Uterus (tissue), 2 donors: ENCODE data around the gene EPC1.

Experiments used
- CTCF ChIP-seq, 4 experiments: fragments of 200-600 bp in 2 of 4; fragments of 450-650 bp in 2 of 4; sonication (generic) in 2 of 4; IDR thresholded peaks; one replicate each; pipeline ENCODE4 v1.5.1; 2016 to 2019; ENCODE audit warnings: antibody characterized with exemption in 4 of 4, mild to moderate bottlenecking in 2 of 4, moderate library complexity in 1 of 4
- POLR2A ChIP-seq, 2 donors: fragments of 450-650 bp; IDR thresholded peaks; one replicate each; pipeline ENCODE4 v1.6.1; 2016; ENCODE audit warnings: antibody characterized with exemption in 2 of 2, mild to moderate bottlenecking in 1 of 2, moderate library complexity in 1 of 2

- TF ChIP-seq POLR2A (IDR thresholded peaks at IDR 0.05) (no peak), CTCF (IDR thresholded peaks at IDR 0.05) (no peak)
Measured at GRCh38 chr10:32293581-32293980, 53.4 kb downstream of the EPC1 start.
